HepG2 (cell line): Measurements from ENCODE around the gene MXD3.

Experiments
- CHD2 ChIP-seq: IDR thresholded peaks from 2 replicates; pipeline ENCODE4 v1.6.1; 2011; ENCODE audit warnings: low read depth, low read length, improper control_type of control experiment
- CREM ChIP-seq, 2 experiments: sonication (generic) in 1 of 2; formaldehyde crosslinking in 1 of 2; IDR thresholded peaks; 2 replicates each; pipeline versions ENCODE4 v1.4.0 to v1.6.1; 2016 to 2020; ENCODE audit warnings: antibody characterized with exemption in 1 of 2, mild to moderate bottlenecking in 1 of 2, missing genetic modification reagents in 1 of 2
- DPF2 ChIP-seq: sonication (generic); formaldehyde crosslinking; IDR thresholded peaks from 2 replicates; pipeline ENCODE4 v1.4.0; 2020; ENCODE audit warnings: mild to moderate bottlenecking, low read depth, missing genetic modification reagents, borderline replicate concordance
- FLYWCH1 ChIP-seq: sonication (generic); formaldehyde crosslinking; IDR thresholded peaks from 2 replicates; pipeline ENCODE4 v1.8.1; 2023; ENCODE audit warnings: mild to moderate bottlenecking, missing genetic modification reagents
- GZF1 ChIP-seq: sonication (generic); formaldehyde crosslinking; IDR thresholded peaks from 2 replicates; pipeline ENCODE4 v1.5.1; 2020; ENCODE audit warnings: mild to moderate bottlenecking, missing genetic modification reagents
- HNRNPUL1 ChIP-seq: fragments of 200-400 bp; formaldehyde crosslinking; IDR thresholded peaks from 2 replicates; pipeline ENCODE4 v1.6.1; 2017; ENCODE audit warnings: low read depth, mild to moderate bottlenecking, low read length, moderate library complexity
- POLR2A ChIP-seq, 2 experiments: IDR thresholded peaks; 2 replicates each; pipeline ENCODE4 v1.6.1; 2011; ENCODE audit warnings: low read depth in 2 of 2, low read length in 2 of 2, mild to moderate bottlenecking in 1 of 2, moderate library complexity in 1 of 2; ENCODE audit not compliant: insufficient read depth in 1 of 2
- POLR2AphosphoS2 ChIP-seq: IDR thresholded peaks from 2 replicates; pipeline ENCODE4 v1.6.1; 2011; ENCODE audit warnings: low read depth, low read length, improper control_type of control experiment
- SSRP1 ChIP-seq: IDR thresholded peaks from 2 replicates; pipeline ENCODE4 v1.6.1; 2016; ENCODE audit warnings: control low read depth
- TAF1 ChIP-seq: sonication (generic); formaldehyde crosslinking; IDR thresholded peaks from 2 replicates; pipeline ENCODE4 v1.4.0; 2020; ENCODE audit warnings: missing genetic modification reagents
- ZKSCAN1 ChIP-seq: fragments of 150-350 bp; IDR thresholded peaks from 2 replicates; pipeline ENCODE4 v1.6.1; 2014; ENCODE audit warnings: low read length
- ZNF274 ChIP-seq: sonication (generic); formaldehyde crosslinking; IDR thresholded peaks from 2 replicates; pipeline ENCODE4 v1.5.1; 2020; ENCODE audit warnings: mild to moderate bottlenecking, missing genetic modification reagents
- TF ChIP-seq, protein P1 (sequence below): sonication (generic); formaldehyde crosslinking; IDR thresholded peaks from 2 replicates; pipeline ENCODE4 v1.5.0; 2020; ENCODE audit warnings: mild to moderate bottlenecking, missing genetic modification reagents, moderate library complexity
- TF ChIP-seq, protein P2 (sequence below): sonication (generic); formaldehyde crosslinking; IDR thresholded peaks from 2 replicates; pipeline ENCODE4 v1.8.0; 2022; ENCODE audit warnings: mild to moderate bottlenecking, missing genetic modification reagents, borderline replicate concordance

DNA sequence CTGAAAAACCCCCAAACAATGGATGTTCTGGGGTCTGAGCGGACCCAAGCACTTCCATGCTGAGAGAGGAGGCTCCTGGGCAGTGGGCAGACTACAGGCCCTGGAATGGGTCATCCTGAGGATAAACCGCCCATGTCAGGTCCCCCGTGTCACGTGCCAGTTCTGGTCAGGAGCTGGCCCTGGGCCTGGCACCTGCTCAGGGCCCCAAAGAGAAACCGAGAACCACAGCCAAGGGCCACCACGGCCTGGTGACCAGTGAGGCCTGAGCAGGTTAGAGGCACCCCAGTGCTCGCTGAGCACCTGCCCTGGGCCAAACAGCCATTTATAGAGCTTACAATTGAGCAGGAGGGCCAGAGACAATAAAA lies 24.0 kb upstream of the MXD3 start:
- TF ChIP-seq TAF1 (CRISPR knock-in tag), result no peak
- TF ChIP-seq, protein P1, sequence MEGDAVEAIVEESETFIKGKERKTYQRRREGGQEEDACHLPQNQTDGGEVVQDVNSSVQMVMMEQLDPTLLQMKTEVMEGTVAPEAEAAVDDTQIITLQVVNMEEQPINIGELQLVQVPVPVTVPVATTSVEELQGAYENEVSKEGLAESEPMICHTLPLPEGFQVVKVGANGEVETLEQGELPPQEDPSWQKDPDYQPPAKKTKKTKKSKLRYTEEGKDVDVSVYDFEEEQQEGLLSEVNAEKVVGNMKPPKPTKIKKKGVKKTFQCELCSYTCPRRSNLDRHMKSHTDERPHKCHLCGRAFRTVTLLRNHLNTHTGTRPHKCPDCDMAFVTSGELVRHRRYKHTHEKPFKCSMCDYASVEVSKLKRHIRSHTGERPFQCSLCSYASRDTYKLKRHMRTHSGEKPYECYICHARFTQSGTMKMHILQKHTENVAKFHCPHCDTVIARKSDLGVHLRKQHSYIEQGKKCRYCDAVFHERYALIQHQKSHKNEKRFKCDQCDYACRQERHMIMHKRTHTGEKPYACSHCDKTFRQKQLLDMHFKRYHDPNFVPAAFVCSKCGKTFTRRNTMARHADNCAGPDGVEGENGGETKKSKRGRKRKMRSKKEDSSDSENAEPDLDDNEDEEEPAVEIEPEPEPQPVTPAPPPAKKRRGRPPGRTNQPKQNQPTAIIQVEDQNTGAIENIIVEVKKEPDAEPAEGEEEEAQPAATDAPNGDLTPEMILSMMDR (CRISPR knock-in tag), result no peak
- TF ChIP-seq POLR2A (IDR thresholded peaks at IDR 0.05; ENCODE audit: insufficient read depth in 1 of 2, low read depth in 2 of 2, low read length in 2 of 2), result no peak
- no peak for TF ChIP-seq ZNF274 (CRISPR knock-in tag)
- no peak for TF ChIP-seq DPF2 (CRISPR knock-in tag)
- no peak for TF ChIP-seq POLR2AphosphoS2
- TF ChIP-seq, protein P2, sequence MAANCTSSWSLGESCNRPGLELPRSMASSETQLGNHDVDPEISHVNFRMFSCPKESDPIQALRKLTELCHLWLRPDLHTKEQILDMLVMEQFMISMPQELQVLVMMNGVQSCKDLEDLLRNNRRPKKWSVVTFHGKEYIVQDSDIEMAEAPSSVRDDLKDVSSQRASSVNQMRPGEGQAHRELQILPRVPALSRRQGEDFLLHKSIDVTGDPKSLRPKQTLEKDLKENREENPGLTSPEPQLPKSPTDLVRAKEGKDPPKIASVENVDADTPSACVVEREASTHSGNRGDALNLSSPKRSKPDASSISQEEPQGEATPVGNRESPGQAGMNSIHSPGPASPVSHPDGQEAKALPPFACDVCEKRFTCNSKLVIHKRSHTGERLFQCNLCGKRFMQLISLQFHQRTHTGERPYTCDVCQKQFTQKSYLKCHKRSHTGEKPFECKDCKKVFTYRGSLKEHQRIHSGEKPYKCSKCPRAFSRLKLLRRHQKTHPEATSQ (CRISPR knock-in tag), result no peak
- no peak for TF ChIP-seq GZF1
- no peak for TF ChIP-seq FLYWCH1 (CRISPR knock-in tag)
- TF ChIP-seq CREM (IDR thresholded peaks at IDR 0.05), result no peak
- no peak for TF ChIP-seq CREM (CRISPR knock-in tag; IDR thresholded peaks at IDR 0.05)
- no peak for TF ChIP-seq HNRNPUL1
- TF ChIP-seq ZKSCAN1, result no peak
- no peak for TF ChIP-seq SSRP1 (CRISPR knock-in tag)
- no peak for TF ChIP-seq CHD2
